Kidney (tissue), 22 donors: ENCODE results near the gene UPB1. TPM values are rescaled to one million over a fixed set of nuclear protein-coding genes. Genes with fewer than 3 reads are reported as not detected.
A peak's percentile ranks its signal among the peaks of the same experiment; 100 is the strongest.

Source experiments
- DNase-seq, 5 donors: peaks; one replicate each; pipeline ENCODE4 v3.0.0-alpha.2; 2013 to 2020
- FAIRE-seq: peaks from 2 replicates; lab custom pipeline; 2012; peaks lifted over from hg19 to GRCh38; lab: Jason Lieb, UNC
- H3K27ac ChIP-seq, 2 donors: one replicate each; pipeline ENCODE4 v1.7.0; 2013; ENCODE audit warnings: low read depth in 2 of 2, low read length in 2 of 2, inconsistent platforms in 1 of 2
- H3K27me3 ChIP-seq: one replicate; pipeline ENCODE4 v1.7.1; 2013; ENCODE audit warnings: low read length, inconsistent platforms; ENCODE audit not compliant: control insufficient read depth, insufficient read depth
- H3K36me3 ChIP-seq, 3 donors: one replicate each; pipeline versions ENCODE4 v1.7.0 to v1.7.1; 2013; ENCODE audit warnings: low read length in 3 of 3, control low read depth in 1 of 3, inconsistent platforms in 1 of 3; ENCODE audit not compliant: insufficient read depth in 3 of 3, control insufficient read depth in 2 of 3
- H3K4me1 ChIP-seq, 3 donors: one replicate each; pipeline versions ENCODE4 v1.7.0 to v1.7.1; 2013; ENCODE audit warnings: low read length in 3 of 3, inconsistent platforms in 1 of 3, low read depth in 1 of 3; ENCODE audit not compliant: control insufficient read depth in 2 of 3, insufficient read depth in 2 of 3
- H3K4me3 ChIP-seq, 3 donors: one replicate each; pipeline versions ENCODE4 v1.7.0 to v1.8.1; 2013; ENCODE audit warnings: low read length in 3 of 3, control low read depth in 1 of 3, inconsistent platforms in 1 of 3
- H3K9ac ChIP-seq, 3 donors: one replicate each; pipeline versions ENCODE4 v1.7.0 to v1.7.1; 2013; ENCODE audit warnings: low read length in 3 of 3, control low read depth in 1 of 3, inconsistent platforms in 1 of 3
- H3K9me3 ChIP-seq, 3 donors: one replicate each; pipeline versions ENCODE4 v1.7.0 to v1.7.1; 2013; ENCODE audit warnings: low read length in 3 of 3, control low read depth in 1 of 3, inconsistent platforms in 1 of 3; ENCODE audit not compliant: control insufficient read depth in 2 of 3, insufficient read depth in 1 of 3
- CTCF ChIP-seq: IDR thresholded peaks from 3 replicates; pipeline ENCODE4 v1.5.1; 2012; ENCODE audit warnings: mild to moderate bottlenecking, moderate library complexity, borderline replicate concordance; ENCODE audit not compliant: insufficient read depth; ENCODE audit errors: extremely low read depth
- intact Hi-C: fragments of 100-400 bp; cut with DNase I; formaldehyde crosslinking; loops from one replicate; pipeline ENCODE4 v1.11.1; 2022
- long read RNA-seq, 10 donors: library from polyadenylated mRNA in 1 of 10; unstranded in 1 of 10; transcript quantifications; one replicate each; pipeline ENCODE4 v2.0.0 and lab custom pipeline, GENCODE V29; 2021 to 2026
- polyA plus RNA-seq: library from polyadenylated mRNA; stranded (reverse); fragments of 350-450 nt; fragmentation: Illumina TruSeq; extraction: RNeasy Lipid Tissue Mini Kit (QIAGEN cat#74804); gene quantifications from one replicate; pipeline ENCODE4 v1.2.3, GENCODE V29; 2014; ENCODE audit warnings: low read depth, low replicate concordance; ENCODE audit not compliant: insufficient read depth
- total RNA-seq: library from RNA; stranded (reverse); fragmentation: NEBNext Ultra II Directional; extraction: Animal tissue kit (Norgen Biotek cat#: 25700); gene quantifications from one replicate; pipeline ENCODE4 v1.2.1, GENCODE V29; 2021
- donor health status: control.
- donor health status: control.
- donor health status: control.
- donor health status: control.
- donor health status: control.
- donor health status: DM: yes; HTN: yes; CAD: no.
- donor health status: Normal renal cell carcinoma (clear cell type).

The UPB1 gene
- total RNA-seq, result 1.0 TPM
- 64.6 TPM for polyA plus RNA-seq
- long read RNA-seq, donor 1, result 0 reads
- long read RNA-seq, donor 2, result 0 reads
- long read RNA-seq, donor 3, result 0 reads
- long read RNA-seq, donor 4, result 0 reads
- long read RNA-seq, donor 5, result 0 reads
- long read RNA-seq, donor 6, result 0 reads
- long read RNA-seq, donor 7, partial matches to known transcripts, result 0 of 2 reads
- long read RNA-seq, donor 7, other reads (novel, unspliced or antisense), result 1 of 2 reads
- long read RNA-seq, donor 8, result 0 reads
- long read RNA-seq, donor 9, result 0 reads
- long read RNA-seq, donor 10, result 0 reads

GRCh38 chr22:24494528-24495364 is at the start of gene UPB1:
TSS of gene UPB1 (plus strand) at chr22:24495332. CDS start at chr22:24495404, 72 bp downstream.
- H3K27ac ChIP-seq, result peak within 1 kb of the TSS; percentile 21 to 65
- H3K4me3 ChIP-seq, result peak within 1 kb of the TSS in 2 of 3 donors; percentile 52 to 67
- peak within 1 kb of the TSS in 1 of 3 donors; percentile 55 for H3K9ac ChIP-seq
- no peaks in the 10 kb centered on the region for H3K9me3 ChIP-seq
- peak; percentile 32 to 77 (median 50) for DNase-seq
- intact Hi-C loops, result no loop called here
- no peaks in the 10 kb centered on the region for H3K27me3 ChIP-seq
- H3K36me3 ChIP-seq, result no peaks in the 10 kb centered on the region
- H3K4me1 ChIP-seq, result peaks cover 0 to 18% (median 11%) of the 10 kb centered on the region in 3 donors
- no peak for TF ChIP-seq CTCF
- FAIRE-seq, result no peak

- no peak for TF ChIP-seq CTCF
- no peaks in the 10 kb centered on the region for H3K27me3 ChIP-seq
- H3K9ac ChIP-seq, result no peak overlapping the region
- H3K4me1 ChIP-seq, result peaks cover 0 to 2% (median 0%) of the 10 kb centered on the region in 3 donors
- no peak for FAIRE-seq
- intact Hi-C loops, result no loop called here
- peak in 2 of 5 donors; percentile 46 to 52 for DNase-seq
- no peak overlapping the region for H3K4me3 ChIP-seq
- no peaks in the 10 kb centered on the region for H3K9me3 ChIP-seq
- H3K36me3 ChIP-seq, result peaks cover 0 to 4% (median 3%) of the 10 kb centered on the region in 3 donors
- H3K27ac ChIP-seq, result no peak overlapping the region
These were observed 49.5 kb upstream of the UPB1 start for GRCh38 chr22:24445481-24446259.

GRCh38 chr22:24446260-24446611 is 48.9 kb upstream of the UPB1 start:
- H3K27ac ChIP-seq, result no peak overlapping the region
- TF ChIP-seq CTCF, result no peak
- no peak for FAIRE-seq
- no peaks in the 10 kb centered on the region for H3K27me3 ChIP-seq
- H3K4me1 ChIP-seq, result no peaks in the 10 kb centered on the region
- H3K9me3 ChIP-seq, result no peaks in the 10 kb centered on the region
- H3K36me3 ChIP-seq, result peaks cover 0 to 2% (median 0%) of the 10 kb centered on the region in 3 donors
- no peak overlapping the region for H3K9ac ChIP-seq
- no peak for DNase-seq
- intact Hi-C loops, result no loop called here
- no peak overlapping the region for H3K4me3 ChIP-seq
